Measurements from ENCODE around the gene GHR. TPM values are rescaled to one million over a fixed set of nuclear protein-coding genes. Genes with fewer than 3 reads are reported as not detected.
"Not testable (repeated sequence)": the region's sequence is repeated elsewhere in the genome, so short reads cannot be mapped to it uniquely, and the experiment has no call there.

Gene GHR
- total RNA-seq, 2 experiments from 2014 or later = not detected

DNA sequence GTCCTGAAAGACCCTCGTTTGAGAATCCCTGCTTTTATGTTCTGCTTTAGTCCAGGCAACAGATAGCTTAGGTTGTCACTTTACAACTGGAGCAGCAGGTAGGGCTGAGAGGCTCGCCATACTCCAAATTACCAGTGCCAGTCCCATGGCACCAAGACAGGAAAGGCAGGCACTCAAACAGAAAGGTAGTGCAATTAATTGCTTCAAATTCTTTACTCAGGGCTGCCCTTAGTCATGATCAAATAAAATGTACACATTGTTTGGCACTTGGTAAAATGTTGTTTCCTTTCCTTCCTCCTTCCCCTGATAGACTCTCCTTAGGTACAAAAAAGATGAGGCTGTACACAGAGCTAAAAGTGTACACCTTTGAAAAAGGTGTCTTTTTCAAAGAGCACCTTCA is 217.6 kb downstream of the GHR start:
- Mint-ChIP-seq H3K4me3 (no peak overlapping the region), H3K27ac (no peak overlapping the region), H3K4me1 (no peaks in the 10 kb centered on the region), H3K9me3 (no peaks in the 10 kb centered on the region), H3K27me3 (peaks cover 10% of the 10 kb centered on the region), H3K36me3 (ENCODE audit: low read depth) (no peaks in the 10 kb centered on the region)
- ChIA-PET CTCF (no interaction called here), POLR2A (no interaction called here)
- DNase-seq = no peak

DNA sequence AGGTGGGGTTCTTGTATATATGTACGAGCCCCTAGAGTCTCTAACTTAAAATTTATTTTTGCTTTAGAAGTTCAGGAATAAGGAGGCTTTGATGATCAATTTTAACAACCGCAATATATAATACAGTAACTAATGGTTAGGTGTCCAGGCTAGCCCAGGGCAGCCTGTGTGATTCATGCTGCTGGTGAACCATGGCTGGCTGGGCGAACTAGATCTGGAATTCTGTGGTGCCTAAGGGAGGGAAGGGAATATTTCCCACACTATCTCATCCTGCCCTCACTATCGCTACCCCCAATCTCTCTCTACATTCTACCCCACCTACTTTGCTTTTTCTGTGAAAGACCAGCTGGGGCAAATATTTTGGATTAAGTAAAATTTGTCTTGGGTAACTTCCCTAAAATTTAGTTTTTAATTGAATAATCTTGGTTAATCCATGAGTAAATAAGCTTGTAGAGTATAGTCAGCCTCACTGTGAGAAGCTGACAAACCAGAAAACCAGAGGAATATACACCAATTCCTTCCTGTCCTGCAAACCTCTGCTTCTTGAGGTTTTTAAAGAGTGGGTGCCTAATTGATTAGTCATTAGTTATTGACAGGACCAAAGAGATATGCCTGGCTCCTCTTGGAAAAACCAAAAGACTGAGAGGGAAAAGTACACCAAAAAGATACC is 218.2 kb downstream of the GHR start:
- DNase-seq = no peak
- no peaks in the 10 kb centered on the region for H3K36me3 Mint-ChIP-seq (ENCODE audit: low read depth)
- H3K4me3 Mint-ChIP-seq = no peak overlapping the region
- H3K4me1 Mint-ChIP-seq = no peaks in the 10 kb centered on the region
- peaks cover 10% of the 10 kb centered on the region for H3K27me3 Mint-ChIP-seq
- H3K9me3 Mint-ChIP-seq = no peaks in the 10 kb centered on the region
- CTCF ChIA-PET = no interaction called here
- H3K27ac Mint-ChIP-seq = no peak overlapping the region
- POLR2A ChIA-PET = no interaction called here

DNA sequence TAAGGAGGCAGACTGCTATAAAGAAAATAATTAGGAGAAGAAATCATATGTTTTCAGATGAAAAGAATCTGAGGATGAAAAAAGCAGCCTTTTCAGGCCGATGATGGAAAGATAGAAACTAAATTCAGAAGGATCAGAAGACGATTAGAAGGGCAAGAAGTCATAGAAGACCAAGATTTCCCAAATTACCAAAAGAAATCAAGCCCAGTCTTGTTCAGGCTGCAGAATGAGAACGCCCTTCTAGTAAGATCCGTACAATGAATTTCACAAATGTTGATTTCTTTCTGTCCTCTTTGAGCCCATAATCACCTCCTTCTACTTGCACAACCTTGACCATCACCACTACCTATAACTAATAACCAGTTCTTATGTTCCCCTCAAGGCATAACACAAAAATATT is 218.8 kb downstream of the GHR start:
- Mint-ChIP-seq H3K9me3 (no peaks in the 10 kb centered on the region), H3K27ac (no peak overlapping the region), H3K27me3 (peaks cover 10% of the 10 kb centered on the region), H3K36me3 (ENCODE audit: low read depth) (no peaks in the 10 kb centered on the region), H3K4me1 (no peaks in the 10 kb centered on the region), H3K4me3 (no peak overlapping the region)
- DNase-seq = no peak
- ChIA-PET POLR2A (no interaction called here), CTCF (no interaction called here)

DNA sequence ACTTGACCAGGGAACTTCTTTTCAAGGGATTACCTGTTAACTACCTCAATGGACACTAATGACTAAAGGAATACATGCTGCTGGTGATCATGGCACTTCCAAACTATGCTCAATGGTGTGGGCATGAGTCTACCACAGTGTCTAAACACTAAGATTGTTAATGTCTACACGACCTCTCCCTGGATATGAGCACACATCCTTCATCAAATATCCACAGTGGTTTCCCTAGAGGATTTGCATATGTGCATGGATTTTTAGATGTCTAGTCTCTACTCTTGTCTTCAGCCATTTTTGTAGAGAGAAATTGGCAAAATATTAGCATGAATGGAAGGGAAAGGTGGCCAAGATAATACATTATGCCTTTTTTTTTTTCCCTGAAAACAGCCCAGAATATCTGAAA is 220.1 kb downstream of the GHR start:
- Mint-ChIP-seq H3K4me1 (no peaks in the 10 kb centered on the region), H3K36me3 (ENCODE audit: low read depth) (no peaks in the 10 kb centered on the region), H3K9me3 (no peaks in the 10 kb centered on the region), H3K4me3 (no peak overlapping the region), H3K27me3 (peaks cover 10% of the 10 kb centered on the region), H3K27ac (no peak overlapping the region)
- CTCF ChIA-PET = no interaction called here
- DNase-seq = no peak
- POLR2A ChIA-PET = no interaction called here

DNA sequence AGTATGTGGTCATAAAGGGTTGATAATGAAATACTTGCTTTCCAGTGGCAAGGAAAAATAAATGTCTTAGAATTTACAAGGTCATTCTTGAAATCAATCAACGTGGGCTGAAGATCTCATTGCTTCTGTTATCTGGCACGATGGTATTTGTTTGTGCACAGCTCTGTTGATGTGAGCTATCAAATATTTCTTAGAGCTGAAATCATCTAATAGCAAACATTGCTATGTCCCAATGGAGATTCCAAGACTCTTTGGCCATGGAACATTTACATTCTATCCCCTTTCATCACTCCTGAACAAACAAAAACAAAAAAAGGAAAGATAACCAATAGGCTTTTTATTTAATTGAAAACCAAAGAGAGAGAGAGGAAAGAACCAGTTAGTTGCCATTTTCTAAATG is 221.9 kb downstream of the GHR start:
- CTCF ChIA-PET = no interaction called here
- Mint-ChIP-seq H3K27ac (no peak overlapping the region), H3K9me3 (no peaks in the 10 kb centered on the region), H3K4me1 (no peaks in the 10 kb centered on the region), H3K4me3 (no peak overlapping the region), H3K27me3 (peaks cover 10% of the 10 kb centered on the region), H3K36me3 (ENCODE audit: low read depth) (no peaks in the 10 kb centered on the region)
- POLR2A ChIA-PET = no interaction called here
- DNase-seq = no peak

DNA sequence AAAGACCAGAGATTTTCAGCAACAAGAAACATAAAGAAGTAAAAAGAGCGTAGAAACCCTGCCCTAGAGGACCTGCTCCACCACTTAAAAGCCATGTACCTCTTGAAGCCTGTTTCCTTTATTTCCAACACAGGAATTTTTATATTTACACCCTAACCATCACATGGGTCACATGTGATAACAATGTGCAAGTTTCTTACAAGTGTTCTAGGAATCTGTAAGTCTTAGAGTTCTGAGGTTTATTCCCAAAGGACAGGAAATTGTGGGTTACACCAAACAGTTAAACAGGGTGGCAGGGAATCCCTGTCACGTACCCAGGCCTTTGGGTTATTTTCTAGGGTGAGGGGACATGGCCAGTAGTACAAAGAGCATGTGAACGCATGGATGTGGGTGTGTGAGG is 224.8 kb downstream of the GHR start:
- CTCF ChIA-PET = interaction anchor here (0.7 kb wide), 1 partner anchor 113 kb away, joined by 4 read pairs; no protein-coding TSS in a partner anchor
- H3K9me3 Mint-ChIP-seq = no peaks in the 10 kb centered on the region
- no peak overlapping the region for H3K27ac Mint-ChIP-seq
- DNase-seq = no peak
- H3K36me3 Mint-ChIP-seq (ENCODE audit: low read depth) = no peaks in the 10 kb centered on the region
- POLR2A ChIA-PET = no interaction called here
- no peak overlapping the region for H3K4me3 Mint-ChIP-seq
- H3K4me1 Mint-ChIP-seq = no peaks in the 10 kb centered on the region
- peaks cover 6% of the 10 kb centered on the region for H3K27me3 Mint-ChIP-seq

DNA sequence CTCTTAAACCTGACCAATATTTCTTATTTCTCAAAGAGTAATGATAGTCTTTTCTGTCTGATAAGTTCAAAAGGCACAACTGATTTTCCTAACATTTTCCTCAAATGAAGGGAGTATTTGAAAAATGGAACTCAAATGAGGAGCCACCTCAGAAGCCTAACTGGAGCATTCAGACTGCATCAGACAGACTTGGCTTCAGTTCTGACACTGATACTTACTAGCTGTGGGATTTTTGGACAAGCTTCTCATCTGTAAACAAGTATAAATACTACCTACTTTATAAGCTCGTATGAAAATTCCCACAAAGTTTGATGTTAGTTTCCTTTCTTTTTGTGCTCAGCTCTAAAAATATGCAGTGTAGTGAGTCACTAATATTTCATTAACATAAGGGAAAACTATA is 225.7 kb downstream of the GHR start:
- Mint-ChIP-seq H3K27ac (no peak overlapping the region), H3K4me3 (no peak overlapping the region), H3K4me1 (no peaks in the 10 kb centered on the region), H3K27me3 (peaks cover 3% of the 10 kb centered on the region), H3K9me3 (no peaks in the 10 kb centered on the region), H3K36me3 (ENCODE audit: low read depth) (no peaks in the 10 kb centered on the region)
- POLR2A ChIA-PET = no interaction called here
- DNase-seq = no peak
- CTCF ChIA-PET = no interaction called here

DNA sequence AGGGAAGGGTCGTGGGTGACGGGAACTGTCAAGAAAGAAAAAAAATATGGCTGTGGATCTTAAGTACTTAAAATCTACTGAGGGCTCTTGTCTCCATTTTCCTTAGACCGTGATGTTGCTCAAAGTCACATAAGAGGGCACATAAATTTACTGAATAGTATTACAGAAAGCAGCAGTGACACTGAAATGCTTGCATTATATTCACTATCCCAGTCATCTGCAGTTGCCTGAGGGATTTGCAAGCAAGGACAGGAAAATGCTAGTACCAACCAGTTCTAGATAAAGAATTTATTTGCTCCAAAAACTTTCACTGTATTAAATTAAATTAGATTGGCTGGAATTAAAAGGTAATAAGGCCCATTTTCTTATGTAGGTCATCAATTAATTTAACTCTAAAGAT is 226.8 kb downstream of the GHR start:
- Mint-ChIP-seq H3K27ac (no peak overlapping the region), H3K9me3 (no peaks in the 10 kb centered on the region), H3K36me3 (ENCODE audit: low read depth) (no peaks in the 10 kb centered on the region), H3K27me3 (peaks cover 2% of the 10 kb centered on the region), H3K4me1 (no peaks in the 10 kb centered on the region), H3K4me3 (no peak overlapping the region)
- no peak for DNase-seq
- ChIA-PET CTCF (no interaction called here), POLR2A (no interaction called here)

DNA sequence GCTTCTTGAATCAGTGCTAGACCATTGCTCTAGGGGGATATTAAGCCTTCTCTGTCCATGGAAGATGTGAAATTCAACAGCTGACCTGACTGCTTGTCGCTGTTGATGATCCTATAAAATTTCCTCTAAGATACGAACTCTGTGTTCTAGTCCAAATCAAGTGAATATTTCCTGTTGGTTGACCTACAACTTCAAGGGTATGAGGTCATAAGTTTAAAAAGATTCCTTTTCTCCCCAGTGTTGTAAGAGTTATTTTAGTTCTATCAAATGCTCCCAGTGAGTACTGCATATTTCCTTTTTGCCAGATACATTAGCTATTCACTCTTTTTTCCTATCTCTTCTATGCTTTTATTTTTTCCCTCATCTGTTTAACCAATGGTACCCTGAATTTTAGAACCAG is 230.5 kb downstream of the GHR start:
- H3K27me3 Mint-ChIP-seq = peaks cover 2% of the 10 kb centered on the region
- no peak for DNase-seq
- ChIA-PET CTCF (no interaction called here), POLR2A (no interaction called here)
- H3K27ac Mint-ChIP-seq = no peak overlapping the region
- no peaks in the 10 kb centered on the region for H3K36me3 Mint-ChIP-seq (ENCODE audit: low read depth)
- no peaks in the 10 kb centered on the region for H3K4me1 Mint-ChIP-seq
- no peak overlapping the region for H3K4me3 Mint-ChIP-seq
- H3K9me3 Mint-ChIP-seq = no peaks in the 10 kb centered on the region

DNA sequence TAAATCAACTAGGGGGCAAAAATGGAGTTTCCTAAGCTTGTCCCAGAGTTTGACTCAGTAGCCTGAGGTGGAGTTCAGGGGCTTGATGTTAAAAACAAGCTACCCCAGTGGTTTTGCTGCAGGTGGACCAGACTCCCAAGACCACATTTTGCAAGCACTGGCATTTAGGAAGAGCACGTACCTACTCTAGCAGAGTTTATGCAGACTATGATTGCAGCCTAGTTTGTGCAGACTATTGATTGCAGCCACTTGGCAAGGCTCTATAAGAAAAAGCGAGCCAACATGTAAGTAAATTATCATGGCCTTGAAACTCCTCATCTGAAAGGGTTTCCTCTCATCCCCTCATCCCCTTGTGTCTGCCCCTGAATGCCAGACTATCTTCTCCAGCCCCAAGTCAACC is 231.4 kb downstream of the GHR start:
- H3K27ac Mint-ChIP-seq = no peak overlapping the region
- ChIA-PET POLR2A (no interaction called here), CTCF (no interaction called here)
- DNase-seq = no peak
- no peaks in the 10 kb centered on the region for H3K36me3 Mint-ChIP-seq (ENCODE audit: low read depth)
- H3K27me3 Mint-ChIP-seq = peaks cover 2% of the 10 kb centered on the region
- no peaks in the 10 kb centered on the region for H3K4me1 Mint-ChIP-seq
- no peaks in the 10 kb centered on the region for H3K9me3 Mint-ChIP-seq
- no peak overlapping the region for H3K4me3 Mint-ChIP-seq

DNA sequence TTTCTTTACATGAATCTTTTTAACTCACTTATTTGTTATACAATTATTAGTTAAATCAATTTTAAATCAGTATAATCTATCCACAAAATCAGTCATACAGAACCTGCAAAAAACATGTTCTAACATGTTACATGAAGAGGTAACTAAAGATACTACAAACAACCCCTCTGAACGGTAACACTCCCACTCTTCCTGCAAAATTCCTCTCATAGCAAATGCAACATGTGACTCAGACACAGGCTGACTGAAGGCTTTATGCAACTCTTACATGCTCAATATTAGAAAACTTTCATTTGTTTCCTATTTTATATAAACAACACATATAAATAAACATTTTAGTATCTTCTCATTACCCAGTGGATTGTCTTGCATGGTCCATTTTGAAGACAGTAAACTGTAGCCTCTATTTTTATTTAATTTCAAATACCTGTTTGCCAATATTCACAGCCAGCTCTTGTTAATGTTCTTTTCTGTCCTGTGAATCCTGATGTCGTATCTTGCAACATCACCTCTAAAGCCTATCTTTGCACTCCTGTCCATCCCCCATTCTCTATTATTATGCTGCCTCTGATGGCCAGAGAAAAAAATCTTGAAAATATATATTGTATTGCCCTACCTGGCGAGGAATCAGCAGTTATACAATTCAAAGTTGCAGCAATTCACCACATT is 232.9 kb downstream of the GHR start:
- Mint-ChIP-seq H3K27ac (no peak overlapping the region), H3K36me3 (ENCODE audit: low read depth) (no peaks in the 10 kb centered on the region), H3K4me3 (no peak overlapping the region), H3K27me3 (peaks cover 2% of the 10 kb centered on the region), H3K4me1 (no peaks in the 10 kb centered on the region), H3K9me3 (no peaks in the 10 kb centered on the region)
- no peak for DNase-seq
- ChIA-PET POLR2A (no interaction called here), CTCF (interaction anchor here (0.6 kb wide), 1 partner anchor 71 kb away, joined by 3 read pairs; no protein-coding TSS in a partner anchor)

DNA sequence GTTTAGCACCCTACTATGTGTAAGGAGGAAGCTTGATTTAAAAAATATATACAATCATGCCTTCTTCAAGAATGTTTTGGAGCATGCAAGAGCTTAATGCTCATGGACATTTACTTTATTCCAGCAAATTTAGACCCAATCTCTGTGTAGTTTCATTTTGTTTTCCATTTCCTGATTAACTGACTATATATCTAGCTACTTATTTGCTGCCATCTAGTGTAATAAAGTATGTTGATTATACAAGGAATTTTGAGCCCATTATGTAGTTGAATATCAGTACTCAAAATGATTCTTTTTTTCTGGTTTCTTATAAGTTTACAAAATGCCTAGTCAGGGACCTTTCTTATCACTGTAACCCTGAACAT is 233.4 kb downstream of the GHR start:
- H3K36me3 Mint-ChIP-seq (ENCODE audit: low read depth) = no peaks in the 10 kb centered on the region
- no peaks in the 10 kb centered on the region for H3K4me1 Mint-ChIP-seq
- DNase-seq = no peak
- H3K27ac Mint-ChIP-seq = no peak overlapping the region
- peaks cover 2% of the 10 kb centered on the region for H3K27me3 Mint-ChIP-seq
- no peak overlapping the region for H3K4me3 Mint-ChIP-seq
- ChIA-PET POLR2A (no interaction called here), CTCF (interaction anchor here (0.6 kb wide), 1 partner anchor 71 kb away, joined by 3 read pairs; no protein-coding TSS in a partner anchor)
- no peaks in the 10 kb centered on the region for H3K9me3 Mint-ChIP-seq

DNA sequence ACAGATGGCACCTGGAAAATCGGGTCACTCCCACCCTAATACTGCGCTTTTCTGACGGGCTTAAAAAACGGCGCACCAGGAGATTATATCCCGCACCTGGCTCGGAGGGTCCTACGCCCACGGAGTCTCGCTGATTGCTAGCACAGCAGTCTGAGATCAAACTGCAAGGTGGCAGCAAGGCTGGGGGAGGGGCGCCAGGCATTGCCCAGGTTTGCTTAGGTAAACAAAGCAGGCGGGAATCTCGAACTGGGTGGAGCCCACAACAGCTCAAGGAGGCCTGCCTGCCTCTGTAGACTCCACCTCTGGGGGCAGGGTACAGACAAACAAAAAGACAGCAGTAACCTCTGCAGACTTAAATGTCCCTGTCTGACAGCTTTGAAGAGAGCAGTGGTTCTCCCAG is 236.6 kb downstream of the GHR start:
- H3K27me3 Mint-ChIP-seq, H3K4me3 Mint-ChIP-seq, CTCF ChIA-PET: not testable (repeated sequence)

DNA sequence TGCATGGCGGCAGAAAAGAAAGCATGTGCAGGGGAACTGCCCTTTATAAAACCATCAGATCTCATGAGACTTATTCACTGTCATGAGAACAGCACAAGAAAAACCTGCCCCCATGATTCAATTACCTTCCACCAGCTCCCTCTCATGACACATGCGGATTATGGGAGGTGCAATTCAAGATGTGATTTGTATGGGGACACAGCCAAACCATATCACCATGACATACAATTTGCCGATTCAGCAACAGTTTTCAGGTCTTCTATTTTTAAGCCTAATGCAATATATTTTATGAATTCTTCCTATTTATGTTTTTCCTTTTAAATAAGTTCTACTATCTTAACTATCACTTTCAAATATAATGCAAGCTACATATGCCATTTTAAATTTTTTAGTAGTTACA is 242.6 kb downstream of the GHR start:
- H3K4me3 Mint-ChIP-seq = no peak overlapping the region
- POLR2A ChIA-PET = no interaction called here
- H3K4me1 Mint-ChIP-seq = no peaks in the 10 kb centered on the region
- no peaks in the 10 kb centered on the region for H3K36me3 Mint-ChIP-seq (ENCODE audit: low read depth)
- no peak for DNase-seq
- CTCF ChIA-PET = no interaction called here
- H3K27ac Mint-ChIP-seq = no peak overlapping the region
- H3K9me3 Mint-ChIP-seq = peaks cover 2% of the 10 kb centered on the region
- peaks cover 11% of the 10 kb centered on the region for H3K27me3 Mint-ChIP-seq

More for the DNA sequence above, 236.6 kb downstream of the GHR start:
- H3K27ac Mint-ChIP-seq; DNase-seq; POLR2A ChIA-PET; H3K9me3 Mint-ChIP-seq; H3K36me3 Mint-ChIP-seq (ENCODE audit: low read depth); H3K4me1 Mint-ChIP-seq: not testable (repeated sequence)
